Dendritic cell treated with granulocyte-macrophage colony-stimulating factor and Interleukin-4, amounts not matched to agents 40 ng/mL and 50 ng/mL, for 4 days (primary cell): Measurements from ENCODE around the gene ZDHHC11B.
"Not testable (repeated sequence)": the region's sequence is repeated elsewhere in the genome, so short reads cannot be mapped to it uniquely, and the experiment has no call there.

ENCODE experiments used
- H3K27ac Mint-ChIP-seq: one replicate; pipeline ENCODE4 v1.8.0; 2022; ENCODE audit warnings: mild to moderate bottlenecking, mixed read lengths
- H3K27me3 Mint-ChIP-seq: one replicate; pipeline ENCODE4 v1.8.0; 2022; ENCODE audit warnings: mild to moderate bottlenecking, mixed read lengths
- H3K36me3 Mint-ChIP-seq: one replicate; pipeline ENCODE4 v1.8.0; 2022; ENCODE audit warnings: low read depth, mixed read lengths
- H3K4me1 Mint-ChIP-seq: one replicate; pipeline ENCODE4 v1.8.0; 2022; ENCODE audit warnings: low read depth, mixed read lengths
- H3K4me3 Mint-ChIP-seq: one replicate; pipeline ENCODE4 v1.8.0; 2022; ENCODE audit warnings: mild to moderate bottlenecking, moderate library complexity, mixed read lengths
- H3K9me3 Mint-ChIP-seq: one replicate; pipeline ENCODE4 v1.8.0; 2022; ENCODE audit warnings: mixed read lengths
- intact Hi-C: fragments of 100-400 bp; cut with micrococcal nuclease; formaldehyde crosslinking; loops from one replicate; pipeline ENCODE4 v1.15.0; 2022

The ZDHHC11B gene

GRCh38 chr5:715636-716035 is 68.9 kb downstream of the ZDHHC11B start:
- H3K27me3 Mint-ChIP-seq, result peaks cover 37% of the 10 kb centered on the region
- H3K4me1 Mint-ChIP-seq, H3K27ac Mint-ChIP-seq, H3K36me3 Mint-ChIP-seq, H3K4me3 Mint-ChIP-seq, intact Hi-C loops: not testable (repeated sequence)
- peaks cover 25% of the 10 kb centered on the region for H3K9me3 Mint-ChIP-seq

GRCh38 chr5:714215-715118 is 70.1 kb downstream of the ZDHHC11B start:
- not testable (repeated sequence) for H3K27ac Mint-ChIP-seq, H3K36me3 Mint-ChIP-seq

DNA sequence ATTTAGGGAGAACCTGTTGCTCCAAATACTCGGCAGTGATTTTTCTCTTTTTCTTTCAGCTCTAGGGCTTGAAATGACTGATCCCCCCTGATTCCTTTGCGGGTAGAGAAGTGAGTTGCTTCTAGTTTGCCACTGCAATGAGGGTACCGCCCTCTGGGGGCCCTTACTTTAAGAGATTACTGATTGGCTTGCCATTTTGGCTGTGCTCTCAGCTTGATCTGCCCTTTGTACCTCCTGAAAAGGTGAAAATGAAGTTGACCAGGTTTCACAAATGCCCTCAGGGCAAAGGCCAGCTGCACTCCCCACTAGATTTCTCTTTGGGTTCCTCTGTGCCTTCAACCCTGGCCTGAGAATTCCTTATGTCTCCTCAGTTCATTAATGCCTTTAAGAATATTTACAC is 70.8 kb downstream of the ZDHHC11B start:
- H3K4me1 Mint-ChIP-seq, H3K4me3 Mint-ChIP-seq, H3K36me3 Mint-ChIP-seq, H3K27ac Mint-ChIP-seq, intact Hi-C loops, H3K9me3 Mint-ChIP-seq: not testable (repeated sequence)
- H3K27me3 Mint-ChIP-seq, result peaks cover 30% of the 10 kb centered on the region

More at GRCh38 chr5:714215-715118, 70.1 kb downstream of the ZDHHC11B start:
- H3K9me3 Mint-ChIP-seq, result peaks cover 16% of the 10 kb centered on the region
- peaks cover 34% of the 10 kb centered on the region for H3K27me3 Mint-ChIP-seq
- H3K4me3 Mint-ChIP-seq, H3K4me1 Mint-ChIP-seq, intact Hi-C loops: not testable (repeated sequence)

DNA sequence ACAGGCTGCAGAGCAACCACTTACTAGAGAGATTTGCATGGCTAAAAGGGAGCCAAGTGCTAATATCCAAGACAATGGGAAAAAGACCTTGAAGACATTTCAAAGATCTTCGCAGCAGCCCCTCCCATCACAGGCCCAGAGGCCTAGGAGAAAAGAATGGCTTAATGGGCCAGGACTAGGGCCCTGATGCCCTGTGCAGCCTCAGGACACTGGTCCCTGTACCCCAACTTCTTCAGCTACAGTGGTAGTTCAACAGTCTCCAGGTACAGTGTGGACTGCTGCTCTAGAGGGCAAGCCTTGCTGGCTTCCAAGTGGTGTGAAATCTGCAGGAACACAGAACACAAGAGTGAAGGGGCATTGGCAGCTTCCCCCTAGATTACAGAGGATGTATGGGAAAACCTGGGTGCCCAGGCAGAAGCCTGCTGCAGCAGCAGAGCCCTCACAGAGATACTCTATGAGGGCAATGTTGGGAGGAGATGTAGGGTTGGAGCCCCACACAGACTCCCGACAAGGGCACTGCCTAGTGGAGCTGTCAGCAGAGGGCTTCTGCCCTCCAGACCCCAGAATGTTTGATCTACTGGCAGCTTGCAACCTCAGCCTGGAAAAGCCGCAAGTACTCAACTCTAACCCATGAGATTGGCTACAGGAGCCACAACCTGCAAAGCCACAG is 75.5 kb downstream of the ZDHHC11B start:
- H3K27me3 Mint-ChIP-seq, result peaks cover 16% of the 10 kb centered on the region
- intact Hi-C loops, H3K27ac Mint-ChIP-seq, H3K9me3 Mint-ChIP-seq, H3K4me3 Mint-ChIP-seq, H3K36me3 Mint-ChIP-seq, H3K4me1 Mint-ChIP-seq: not testable (repeated sequence)

DNA sequence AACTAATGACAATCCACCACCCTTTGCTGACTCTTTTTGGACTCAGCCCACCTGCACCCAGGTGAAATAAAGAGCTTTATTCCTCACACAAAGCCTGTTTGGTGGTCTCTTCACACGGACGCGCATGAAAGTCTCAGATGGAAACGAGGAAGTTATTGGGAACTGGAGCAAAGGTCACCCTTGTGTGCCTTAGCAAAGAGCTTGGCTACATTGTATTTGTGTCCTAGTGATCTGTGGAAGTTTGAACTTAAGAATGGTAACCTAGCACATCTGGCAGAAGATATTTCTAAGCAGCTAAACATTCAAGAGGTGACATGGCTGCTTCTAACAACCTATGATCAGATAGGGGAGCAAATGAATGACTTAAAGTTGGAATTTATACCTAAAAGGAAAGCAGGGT is 76.2 kb downstream of the ZDHHC11B start:
- intact Hi-C loops, H3K4me1 Mint-ChIP-seq, H3K4me3 Mint-ChIP-seq, H3K27ac Mint-ChIP-seq, H3K36me3 Mint-ChIP-seq, H3K9me3 Mint-ChIP-seq: not testable (repeated sequence)
- peaks cover 15% of the 10 kb centered on the region for H3K27me3 Mint-ChIP-seq

DNA sequence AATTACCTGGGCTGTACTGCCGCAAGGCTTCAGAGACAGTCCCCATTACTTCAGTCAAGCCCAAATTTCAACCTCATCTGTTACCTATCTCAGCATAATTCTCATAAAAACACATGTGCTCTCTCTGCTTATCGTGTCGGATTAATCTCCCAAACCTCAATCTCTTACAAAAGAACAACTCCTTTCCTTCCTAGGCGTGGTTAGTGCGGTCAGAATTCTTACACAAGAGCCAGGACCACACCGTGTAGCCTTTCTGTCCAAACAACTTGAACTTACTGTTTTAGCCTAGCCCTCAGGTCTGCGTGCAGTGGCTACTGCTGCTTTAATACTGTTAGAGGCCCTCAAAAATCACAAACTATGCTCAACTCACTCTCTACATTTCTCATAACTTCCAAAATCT is 78.4 kb downstream of the ZDHHC11B start:
- H3K27me3 Mint-ChIP-seq, result peaks cover 20% of the 10 kb centered on the region

GRCh38 chr5:696753-697702 is 87.5 kb downstream of the ZDHHC11B start:
- intact Hi-C loops, result not testable (repeated sequence)
- H3K27me3 Mint-ChIP-seq, result peaks cover 46% of the 10 kb centered on the region

More for the DNA sequence above, 78.4 kb downstream of the ZDHHC11B start:
- intact Hi-C loops, H3K36me3 Mint-ChIP-seq, H3K9me3 Mint-ChIP-seq, H3K4me1 Mint-ChIP-seq, H3K4me3 Mint-ChIP-seq, H3K27ac Mint-ChIP-seq: not testable (repeated sequence)

GRCh38 chr5:696191-696590 is 88.3 kb downstream of the ZDHHC11B start:
- H3K4me3 Mint-ChIP-seq, H3K36me3 Mint-ChIP-seq, H3K4me1 Mint-ChIP-seq, H3K27ac Mint-ChIP-seq, H3K9me3 Mint-ChIP-seq, intact Hi-C loops: not testable (repeated sequence)
- peaks cover 46% of the 10 kb centered on the region for H3K27me3 Mint-ChIP-seq

More at GRCh38 chr5:696753-697702, 87.5 kb downstream of the ZDHHC11B start:
- not testable (repeated sequence) for H3K9me3 Mint-ChIP-seq, H3K27ac Mint-ChIP-seq, H3K36me3 Mint-ChIP-seq, H3K4me3 Mint-ChIP-seq, H3K4me1 Mint-ChIP-seq

DNA sequence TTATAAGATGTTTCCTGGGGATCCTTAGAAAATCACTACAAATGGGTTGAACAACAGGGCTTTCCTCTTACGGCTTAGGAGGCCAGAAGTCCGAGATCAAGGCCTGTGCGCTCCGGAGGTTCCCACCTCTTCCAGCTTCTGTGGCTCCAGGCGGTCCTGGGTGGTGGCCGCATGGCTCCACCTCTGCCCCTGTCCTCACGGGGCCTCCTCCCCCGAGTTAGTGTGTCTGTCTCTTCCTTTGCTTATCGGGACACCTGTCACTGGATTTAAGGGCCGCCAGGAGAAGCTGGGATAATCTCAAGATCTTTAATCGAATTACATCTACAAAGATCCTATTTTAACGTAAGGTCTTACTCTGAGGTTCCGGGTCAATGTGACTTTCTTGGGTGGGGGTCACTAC is 89.1 kb downstream of the ZDHHC11B start:
- H3K4me3 Mint-ChIP-seq, H3K27ac Mint-ChIP-seq, H3K9me3 Mint-ChIP-seq, H3K36me3 Mint-ChIP-seq, H3K4me1 Mint-ChIP-seq, intact Hi-C loops: not testable (repeated sequence)
- peaks cover 46% of the 10 kb centered on the region for H3K27me3 Mint-ChIP-seq

GRCh38 chr5:694042-694431 is 90.5 kb downstream of the ZDHHC11B start:
- H3K9me3 Mint-ChIP-seq, H3K4me1 Mint-ChIP-seq, intact Hi-C loops, H3K27ac Mint-ChIP-seq, H3K36me3 Mint-ChIP-seq: not testable (repeated sequence)
- H3K4me3 Mint-ChIP-seq, result peak overlapping the region; percentile 34
- H3K27me3 Mint-ChIP-seq, result peaks cover 42% of the 10 kb centered on the region

DNA sequence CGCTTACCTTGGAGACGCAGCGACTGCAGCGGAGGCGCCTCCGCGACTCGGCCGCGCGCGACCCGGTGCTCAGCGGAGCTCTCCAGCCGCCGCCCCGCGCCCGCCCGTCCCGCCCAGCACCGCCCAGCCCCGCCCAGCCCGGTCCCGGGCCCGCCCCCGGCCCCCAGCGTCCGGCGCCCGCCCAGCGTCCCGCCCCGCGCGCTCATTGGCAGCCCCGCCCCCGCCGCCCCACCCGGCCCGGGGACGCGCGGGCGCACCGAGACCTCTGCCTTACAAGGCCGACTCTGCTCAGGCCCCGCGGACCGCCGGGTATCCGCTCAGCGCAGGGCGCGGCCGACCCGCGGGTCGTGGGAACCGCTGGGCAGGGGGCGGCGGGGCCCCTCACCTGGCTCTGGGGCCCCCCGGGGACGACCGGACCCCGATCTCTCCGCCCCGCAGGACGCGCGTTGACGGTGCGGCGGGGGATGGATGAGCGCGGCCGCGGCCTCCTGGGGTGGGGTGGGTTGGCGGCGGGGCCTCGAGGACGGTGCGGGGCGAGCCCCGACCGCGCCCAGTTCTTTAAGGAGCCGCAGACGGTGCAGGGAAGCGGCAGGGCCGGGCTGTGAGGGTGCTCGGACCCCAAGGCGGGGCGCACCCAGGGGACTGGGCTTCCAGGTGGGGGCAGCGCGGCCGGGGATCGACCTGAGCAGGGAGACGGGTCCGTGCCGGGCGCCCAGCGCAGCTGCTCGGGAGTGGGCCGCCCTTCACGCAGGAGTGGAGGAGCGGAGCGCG is 91.1 kb downstream of the ZDHHC11B start, which contains the start of gene TPPP:
Gene TPPP (minus strand): TSS at position 82 of the 771 bp plus-strand sequence. CDS start 15,292 bp downstream, outside the sequence.
- not testable (repeated sequence) for H3K9me3 Mint-ChIP-seq
- peak within 1 kb of the TSS; percentile 62 for H3K4me3 Mint-ChIP-seq
- H3K27me3 Mint-ChIP-seq, result peaks cover 39% of the 10 kb centered on the region

GRCh38 chr5:692529-693041 is 91.9 kb downstream of the ZDHHC11B start:
- H3K9me3 Mint-ChIP-seq, H3K27ac Mint-ChIP-seq, intact Hi-C loops, H3K36me3 Mint-ChIP-seq, H3K4me1 Mint-ChIP-seq: not testable (repeated sequence)
- Mint-ChIP-seq H3K4me3 (peak overlapping the region; percentile 62), H3K27me3 (peaks cover 36% of the 10 kb centered on the region)

More for the DNA sequence above, 91.1 kb downstream of the ZDHHC11B start, which contains the start of gene TPPP:
- intact Hi-C loops, H3K36me3 Mint-ChIP-seq, H3K4me1 Mint-ChIP-seq, H3K27ac Mint-ChIP-seq: not testable (repeated sequence)
